ENCODE data around the gene DOLPP1. TPM values are rescaled to one million over a fixed set of nuclear protein-coding genes. Genes with fewer than 3 reads are reported as not detected.

DOLPP1 gene
- total RNA-seq, 1 experiment from 2014 or later, result 12.2 TPM

- DNase-seq (ENCODE audit: low read depth), result no peak
- in situ Hi-C loops (cut with HindIII; ENCODE audit: low pct_unique_long_range_greater_than_20kb, low sequenced_read_pairs), result no loop called here
Measured at GRCh38 chr9:129079829-129080228, 1.1 kb upstream of the DOLPP1 start.

GRCh38 chr9:129080298-129080600 lies 662 bp upstream of the DOLPP1 start:
- peak; percentile 7 for DNase-seq (ENCODE audit: low read depth)

DNA sequence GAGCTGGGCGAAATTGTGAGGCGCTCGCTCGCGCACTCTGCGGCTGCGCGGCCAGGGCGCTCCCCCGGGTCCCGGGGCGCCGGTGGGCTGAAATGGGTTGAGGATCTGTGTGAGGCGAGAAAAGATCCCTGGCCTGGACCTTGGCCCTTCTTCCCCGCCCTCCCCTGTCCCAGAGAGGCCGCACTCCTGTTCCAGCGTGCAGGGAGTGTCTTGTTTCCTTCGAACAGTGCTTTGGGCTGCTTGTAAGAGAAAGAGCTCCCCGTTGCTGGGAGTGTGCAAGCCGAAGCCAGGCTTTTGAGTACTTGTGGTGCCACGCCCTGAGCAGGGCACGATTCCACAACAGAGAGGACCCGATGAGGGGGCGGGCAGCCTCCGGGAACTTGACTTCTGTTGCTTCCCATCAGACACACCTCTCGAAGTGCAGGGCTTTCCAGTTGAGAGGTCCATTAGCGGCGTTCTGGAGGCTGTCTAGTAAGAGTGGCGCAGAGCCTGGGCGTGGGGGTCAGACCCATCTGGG lies 535 bp downstream of the DOLPP1 start:
- in situ Hi-C loops (cut with HindIII; ENCODE audit: low pct_unique_long_range_greater_than_20kb, low sequenced_read_pairs), result no loop called here
- DNase-seq (ENCODE audit: low read depth), result no peak

More at GRCh38 chr9:129080298-129080600, 662 bp upstream of the DOLPP1 start:
- in situ Hi-C loops (cut with HindIII; ENCODE audit: low pct_unique_long_range_greater_than_20kb, low sequenced_read_pairs), result no loop called here

DNA sequence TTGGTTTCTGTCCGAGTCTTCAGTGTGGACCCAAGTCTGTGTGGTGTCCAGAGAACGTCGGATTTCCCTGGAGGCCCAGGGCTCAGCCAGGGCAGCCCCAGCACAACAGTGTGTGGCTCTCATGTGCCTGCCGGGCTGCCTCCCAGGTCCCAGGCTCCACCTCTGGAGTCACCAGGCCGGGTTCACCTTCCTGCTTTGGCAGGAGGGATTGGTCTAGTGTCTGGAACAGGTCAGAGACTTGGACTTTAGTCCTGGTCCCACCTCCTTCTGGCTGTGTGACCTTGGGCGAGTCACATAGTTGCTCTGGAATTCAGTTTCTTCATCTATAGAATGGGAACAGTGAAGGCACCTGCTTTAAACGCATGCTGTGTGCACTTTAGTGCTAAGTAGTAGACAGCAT lies 3.2 kb downstream of the DOLPP1 start:
- in situ Hi-C loops (cut with HindIII; ENCODE audit: low pct_unique_long_range_greater_than_20kb, low sequenced_read_pairs), result no loop called here
- no peak for DNase-seq (ENCODE audit: low read depth)

GRCh38 chr9:129089246-129089645 lies 8.3 kb downstream of the DOLPP1 start:
- in situ Hi-C loops (cut with HindIII; ENCODE audit: low pct_unique_long_range_greater_than_20kb, low sequenced_read_pairs), result no loop called here
- no peak for DNase-seq (ENCODE audit: low read depth)

DNA sequence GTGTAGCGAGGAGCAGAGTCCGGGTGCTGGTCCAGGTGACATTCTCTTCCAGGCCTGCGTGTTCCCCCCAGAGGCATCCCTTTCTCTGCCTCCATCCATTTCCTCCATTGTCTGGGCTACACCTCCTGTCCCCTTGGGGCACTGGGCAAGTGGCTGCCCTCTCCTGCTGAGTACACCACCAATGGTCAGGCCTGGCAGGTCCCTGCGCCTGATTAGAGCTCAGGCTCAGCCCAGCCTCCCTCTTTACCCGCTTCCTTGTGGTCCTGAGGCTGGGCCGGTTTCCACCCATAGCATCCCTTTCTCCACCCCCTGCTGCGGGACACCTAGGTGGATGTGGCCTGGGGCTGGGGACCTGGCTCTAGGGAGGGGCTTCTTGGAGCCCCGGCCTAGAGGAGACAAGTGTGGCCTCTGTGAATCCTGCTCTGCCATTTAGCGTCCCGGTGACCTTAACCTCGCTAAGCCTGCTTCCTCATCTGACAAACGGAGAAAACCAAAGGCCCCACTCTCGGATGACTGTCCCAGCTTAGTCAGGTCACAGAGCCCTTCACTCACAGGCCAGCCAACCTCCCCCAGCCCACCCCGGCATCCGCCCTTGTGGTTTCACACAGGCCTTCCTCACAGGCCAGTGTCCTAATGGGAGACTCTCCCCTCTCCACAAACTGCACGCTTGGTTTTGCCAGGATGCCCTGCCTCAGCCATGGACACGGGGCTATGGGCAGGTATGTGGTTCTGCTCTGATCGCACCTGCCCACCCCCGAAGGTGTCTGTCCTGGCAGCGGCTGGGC lies 12.9 kb downstream of the DOLPP1 start:
- in situ Hi-C loops (cut with HindIII; ENCODE audit: low pct_unique_long_range_greater_than_20kb, low sequenced_read_pairs), result no loop called here

DNA sequence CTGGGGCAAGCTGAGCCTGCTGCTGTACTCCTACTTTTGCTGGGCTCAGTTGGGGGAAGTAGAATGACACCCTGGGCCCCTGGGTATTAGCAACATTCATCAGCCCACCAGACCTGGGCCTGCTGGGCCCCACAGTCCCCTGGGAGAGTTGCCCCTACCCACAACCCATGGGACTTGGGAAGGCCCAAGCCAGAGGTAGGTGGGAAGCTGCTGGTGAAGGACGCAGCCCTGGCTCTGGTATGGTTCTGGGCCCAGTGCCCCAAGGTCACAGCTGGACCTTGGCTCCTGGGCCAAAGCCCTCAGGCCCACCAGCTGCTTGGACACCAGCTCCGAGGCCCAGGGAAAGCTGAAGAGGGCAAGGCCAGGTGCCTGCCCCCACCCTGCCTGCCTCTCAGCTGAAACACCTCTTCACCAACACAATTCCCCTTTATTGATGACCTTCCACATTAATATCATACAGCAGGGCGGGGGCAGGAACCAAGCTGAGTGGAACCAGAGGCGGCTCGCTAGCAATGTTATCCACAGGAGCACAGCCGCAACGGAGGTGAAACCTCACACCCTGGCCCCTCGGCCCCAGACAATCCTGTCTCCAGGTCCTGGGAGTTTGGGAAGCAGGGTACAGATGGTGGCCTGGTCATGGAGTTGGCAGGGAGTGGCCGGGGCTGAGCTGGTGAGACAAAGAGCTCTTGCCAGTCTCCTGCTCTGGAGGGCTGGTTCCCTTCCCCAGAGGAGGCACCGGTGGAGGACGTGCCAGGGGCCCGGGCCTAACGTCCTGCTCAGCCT lies 13.7 kb downstream of the DOLPP1 start:
- no peak for DNase-seq (ENCODE audit: low read depth)
- in situ Hi-C loops (cut with HindIII; ENCODE audit: low pct_unique_long_range_greater_than_20kb, low sequenced_read_pairs), result no loop called here

More for the DNA sequence above, 12.9 kb downstream of the DOLPP1 start:
- DNase-seq (ENCODE audit: low read depth), result no peak

DNA sequence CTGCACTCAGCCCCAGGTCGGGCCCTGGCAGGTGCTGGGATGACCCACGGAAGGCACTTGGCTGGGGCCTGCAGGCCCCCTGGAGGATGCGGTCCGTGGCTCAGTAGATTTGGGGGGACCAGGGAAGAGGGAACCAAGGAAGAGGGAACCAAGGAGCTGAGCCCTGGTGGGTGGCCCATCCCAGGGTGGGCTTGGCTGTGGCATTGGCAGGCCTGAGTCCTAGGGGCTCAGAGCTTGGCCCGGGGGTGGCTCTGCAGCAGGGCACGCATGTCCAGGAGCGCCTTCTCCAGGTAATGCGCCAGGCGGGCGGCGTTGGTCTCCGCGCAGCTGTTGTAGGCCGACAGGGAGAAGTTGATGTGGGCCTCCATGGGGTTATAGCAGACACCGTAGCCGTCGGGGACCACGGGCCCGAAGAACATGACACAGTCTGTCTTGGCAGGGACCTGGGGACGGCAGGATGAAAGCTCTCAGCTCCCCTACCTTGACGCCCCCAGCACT lies 14.3 kb downstream of the DOLPP1 start:
- in situ Hi-C loops (cut with HindIII; ENCODE audit: low pct_unique_long_range_greater_than_20kb, low sequenced_read_pairs), result no loop called here
- DNase-seq (ENCODE audit: low read depth), result no peak

GRCh38 chr9:129095908-129096307 lies 15.0 kb downstream of the DOLPP1 start:
- in situ Hi-C loops (cut with HindIII; ENCODE audit: low pct_unique_long_range_greater_than_20kb, low sequenced_read_pairs), result no loop called here
- DNase-seq (ENCODE audit: low read depth), result no peak

GRCh38 chr9:129097671-129098306 lies 16.9 kb downstream of the DOLPP1 start:
- no peak for DNase-seq (ENCODE audit: low read depth)
- in situ Hi-C loops (cut with HindIII; ENCODE audit: low pct_unique_long_range_greater_than_20kb, low sequenced_read_pairs), result no loop called here

DNA sequence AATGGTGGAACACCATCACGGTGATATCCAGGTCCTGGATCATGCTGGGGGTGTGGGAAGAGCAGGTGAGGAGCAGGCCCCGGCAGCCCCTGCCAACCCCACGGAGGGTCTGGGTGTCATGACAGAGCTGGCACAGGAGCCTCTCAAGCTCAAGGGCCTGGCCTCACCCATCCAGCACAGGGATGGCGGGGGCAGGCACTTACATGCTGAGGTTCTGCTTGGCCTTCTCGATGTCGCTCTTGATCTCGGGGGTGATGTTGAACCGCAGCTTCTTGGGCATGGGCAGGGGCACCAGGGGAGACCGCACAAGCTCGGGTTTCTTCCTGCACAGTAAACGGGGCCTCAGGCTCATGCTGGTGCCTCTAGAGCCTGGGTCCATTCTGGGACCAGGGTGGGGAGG lies 17.4 kb downstream of the DOLPP1 start:
- in situ Hi-C loops (cut with HindIII; ENCODE audit: low pct_unique_long_range_greater_than_20kb, low sequenced_read_pairs), result no loop called here
- no peak for DNase-seq (ENCODE audit: low read depth)

DNA sequence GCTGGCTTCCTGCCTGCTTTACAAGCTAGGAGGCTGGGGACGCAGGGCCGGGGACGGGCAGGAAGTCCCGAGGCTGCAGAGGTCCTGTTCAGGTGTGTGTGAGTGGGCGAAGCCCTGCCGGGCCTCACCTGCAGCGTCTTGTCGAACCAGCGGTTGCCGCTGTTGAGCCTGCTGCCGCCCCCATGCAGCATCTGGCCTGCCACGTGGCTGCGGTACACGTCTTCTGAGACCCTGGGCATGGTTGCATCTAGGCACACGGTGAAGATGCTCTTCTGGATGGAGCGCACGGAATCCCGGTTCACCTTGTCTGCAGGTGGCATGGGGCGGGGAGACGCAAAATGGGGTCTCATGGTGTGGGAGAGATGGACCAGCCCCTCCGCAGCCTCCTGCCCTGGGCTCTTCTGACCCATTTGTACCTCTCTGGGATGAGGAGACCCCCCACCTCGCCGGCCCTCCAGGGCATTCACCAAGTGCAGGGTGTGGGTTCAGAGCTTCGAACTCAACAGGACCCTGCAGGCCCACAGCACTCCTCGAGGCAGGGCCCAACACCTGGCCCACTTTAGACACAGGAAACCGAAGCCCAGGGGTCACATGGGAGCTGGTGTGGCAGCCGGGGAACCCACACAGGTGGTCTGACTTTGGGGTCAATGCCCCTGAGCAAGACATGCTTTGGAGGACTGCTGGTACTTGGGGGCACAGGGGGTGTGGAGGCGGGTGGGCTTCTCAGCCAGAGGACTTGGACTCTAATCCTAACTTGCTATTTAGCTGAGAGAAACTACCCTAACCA lies 19.7 kb downstream of the DOLPP1 start:
- DNase-seq (ENCODE audit: low read depth), result no peak
- in situ Hi-C loops (cut with HindIII; ENCODE audit: low pct_unique_long_range_greater_than_20kb, low sequenced_read_pairs), result no loop called here

GRCh38 chr9:129101279-129101678 lies 20.4 kb downstream of the DOLPP1 start:
- no peak for DNase-seq (ENCODE audit: low read depth)
- in situ Hi-C loops (cut with HindIII; ENCODE audit: low pct_unique_long_range_greater_than_20kb, low sequenced_read_pairs), result no loop called here

GRCh38 chr9:129102095-129102525 lies 21.2 kb downstream of the DOLPP1 start:
- no peak for DNase-seq (ENCODE audit: low read depth)
- in situ Hi-C loops (cut with HindIII; ENCODE audit: low pct_unique_long_range_greater_than_20kb, low sequenced_read_pairs), result no loop called here

- DNase-seq (ENCODE audit: low read depth), result no peak
Measured at GRCh38 chr9:129102791-129103594, 22.1 kb downstream of the DOLPP1 start.

DNA sequence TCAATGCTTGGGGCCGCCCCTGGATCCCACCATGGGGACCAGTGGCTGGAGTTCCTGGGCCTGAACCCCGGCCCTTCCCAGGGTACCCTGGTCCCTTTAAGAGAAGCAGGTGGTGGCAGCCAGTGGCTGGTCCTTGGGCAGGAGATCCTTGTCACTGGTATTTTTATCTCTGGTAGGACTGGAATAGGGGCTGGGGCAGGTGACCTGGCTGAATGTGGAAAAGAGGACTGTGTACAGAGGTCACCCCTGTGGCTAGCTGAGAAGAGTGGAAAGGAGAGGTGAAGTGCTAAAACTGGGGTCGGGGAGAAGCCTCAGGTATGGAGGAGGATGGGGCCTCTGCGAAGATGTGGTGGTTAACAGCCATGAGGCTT lies 22.7 kb downstream of the DOLPP1 start:
- no peak for DNase-seq (ENCODE audit: low read depth)
- in situ Hi-C loops (cut with HindIII; ENCODE audit: low pct_unique_long_range_greater_than_20kb, low sequenced_read_pairs), result no loop called here

More at GRCh38 chr9:129102791-129103594, 22.1 kb downstream of the DOLPP1 start:
- in situ Hi-C loops (cut with HindIII; ENCODE audit: low pct_unique_long_range_greater_than_20kb, low sequenced_read_pairs), result no loop called here

GRCh38 chr9:129104051-129104450 lies 23.1 kb downstream of the DOLPP1 start:
- in situ Hi-C loops (cut with HindIII; ENCODE audit: low pct_unique_long_range_greater_than_20kb, low sequenced_read_pairs), result no loop called here
- DNase-seq (ENCODE audit: low read depth), result no peak

All from Caki2 (cell line).